Stimulated activated CD4-positive, alpha-beta T cell treated with anti-CD3 and anti-CD28 coated beads, TNF-alpha, amount 100 ng/mL, for 48 hours (primary cell): ENCODE data around the gene AFF3.

Experiments used
- DNase-seq, 3 donors: peaks; one replicate each; pipeline ENCODE4 v3.0.0-alpha.2; 2020; ENCODE audit warnings: low read depth in 3 of 3

The AFF3 gene

DNA sequence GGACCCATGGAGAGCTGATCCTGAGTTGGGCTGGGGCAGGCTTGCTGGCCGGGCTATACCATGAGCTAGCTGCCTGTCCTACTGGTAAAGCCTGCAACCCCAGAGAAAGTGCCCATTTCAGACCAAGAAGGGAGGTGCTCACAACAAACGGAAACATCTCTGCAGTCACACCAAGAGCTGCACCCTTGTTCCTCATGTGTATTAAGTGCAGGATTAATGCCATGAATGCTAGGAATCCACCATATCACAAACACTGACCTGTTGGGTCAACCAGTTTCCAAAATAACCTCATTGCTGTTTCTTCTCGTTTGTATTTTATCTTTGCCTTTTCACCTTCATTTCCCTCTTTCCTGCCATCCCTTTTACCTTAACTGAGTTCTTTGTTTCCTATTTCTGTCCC lies 69.9 kb downstream of the AFF3 start:
- DNase-seq: no peak

DNA sequence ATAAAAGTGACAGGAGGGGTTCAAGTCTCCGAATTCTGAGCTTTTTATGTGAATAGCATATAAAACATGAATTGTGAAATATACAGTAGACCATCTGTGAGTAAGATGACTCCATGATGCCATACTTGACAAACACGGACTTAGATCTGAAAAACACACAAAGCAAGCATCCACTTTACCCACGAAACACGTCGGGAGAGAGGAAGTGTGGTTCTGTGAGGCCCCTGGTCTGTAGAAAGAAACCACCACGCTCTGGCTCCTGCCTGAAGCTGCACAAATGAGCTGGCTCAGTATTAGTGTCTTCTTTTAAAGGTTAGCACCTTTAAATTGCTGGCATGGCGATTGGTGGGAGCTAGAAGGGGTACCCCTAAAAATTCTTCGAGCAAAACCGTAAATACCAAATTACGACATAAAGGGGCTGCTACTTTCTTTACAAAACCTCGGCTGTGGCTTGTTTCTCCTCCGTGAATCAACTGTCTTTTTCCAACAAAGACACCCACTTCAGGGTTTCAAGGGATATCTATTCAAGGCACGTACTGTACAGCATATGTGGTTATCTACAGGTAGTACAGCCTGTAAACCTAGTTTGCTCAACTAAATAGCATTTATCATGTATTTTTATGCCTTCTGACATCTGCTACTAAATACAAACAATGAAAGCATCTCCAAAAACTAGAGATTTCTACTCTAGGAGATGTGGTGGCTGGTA lies 70.9 kb downstream of the AFF3 start:
- DNase-seq: no peak

DNA sequence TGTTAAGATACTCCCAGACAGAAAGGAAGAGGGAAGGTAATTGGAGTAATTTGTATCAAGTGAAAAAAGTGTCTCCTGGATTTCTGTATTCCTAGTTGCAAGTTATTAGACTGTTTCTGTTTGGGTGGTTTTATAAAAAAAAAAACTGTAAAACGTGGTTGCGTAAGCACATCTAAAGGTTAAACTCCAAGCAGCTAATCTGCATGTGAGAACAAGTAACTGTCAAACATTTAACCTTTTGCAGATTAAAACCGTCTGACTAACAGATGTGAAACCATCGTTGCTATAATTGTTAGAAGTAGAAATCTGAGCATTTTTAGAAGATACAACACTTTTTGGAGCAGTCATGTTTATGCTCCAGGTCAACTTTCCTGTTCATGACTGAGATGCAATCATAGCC lies 72.3 kb downstream of the AFF3 start:
- no peak for DNase-seq

DNA sequence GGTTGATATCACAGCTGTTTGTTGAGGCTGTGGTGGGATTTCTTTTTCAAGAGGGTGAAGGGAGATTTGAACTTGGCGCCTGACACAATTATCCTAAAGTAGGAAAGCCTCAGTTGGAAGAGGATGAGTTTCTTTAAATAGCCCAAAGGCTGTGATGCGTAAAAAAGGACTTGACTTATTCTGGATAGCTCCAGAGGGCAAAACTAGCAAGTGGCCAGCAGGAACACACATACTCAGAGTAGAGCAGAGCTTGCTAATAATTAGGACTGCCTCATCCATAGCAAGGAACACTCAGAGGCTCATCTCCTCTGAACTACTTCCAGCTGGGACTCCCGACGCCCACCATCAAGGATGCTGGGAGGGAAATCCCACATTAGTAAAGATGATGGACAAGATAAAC lies 74.0 kb downstream of the AFF3 start:
- DNase-seq: no peak

DNA sequence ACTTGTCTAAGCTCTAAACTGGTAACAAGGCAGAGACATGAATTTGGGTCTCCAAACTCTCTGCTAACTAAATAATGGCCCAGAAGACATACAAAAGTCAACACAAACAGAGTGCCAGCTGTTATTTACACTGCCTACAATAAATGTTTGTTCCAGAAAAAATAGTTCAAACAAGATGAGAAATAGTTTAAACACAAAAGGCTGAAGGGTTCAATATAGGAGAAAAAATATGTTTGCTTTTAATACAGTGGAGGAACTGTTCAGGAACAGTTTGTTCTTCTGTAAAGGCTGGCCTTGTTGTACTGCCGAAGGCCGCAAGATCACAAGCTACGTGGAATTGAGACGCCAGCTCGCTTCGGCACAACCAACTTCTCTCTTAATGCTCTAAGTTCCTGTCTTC lies 74.6 kb downstream of the AFF3 start:
- no peak for DNase-seq

DNA sequence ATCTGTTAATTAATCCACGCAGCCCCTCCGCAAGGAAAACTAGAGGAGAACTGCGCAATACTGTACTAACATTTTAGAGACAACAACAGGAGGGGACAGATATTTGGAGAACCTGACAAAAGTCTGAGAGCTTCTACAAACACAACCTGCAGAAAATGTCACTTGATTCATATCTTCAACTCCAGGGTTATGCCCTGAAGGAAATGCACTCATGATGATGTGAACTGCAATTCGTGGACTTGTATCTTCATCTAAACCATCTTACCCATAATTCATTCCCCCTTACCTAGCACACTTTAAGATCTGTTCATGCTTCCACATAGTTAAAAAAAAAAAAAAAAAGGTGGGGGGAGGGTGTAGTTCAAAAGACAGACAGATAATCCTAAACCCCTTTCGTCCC lies 75.5 kb downstream of the AFF3 start:
- no peak for DNase-seq

DNA sequence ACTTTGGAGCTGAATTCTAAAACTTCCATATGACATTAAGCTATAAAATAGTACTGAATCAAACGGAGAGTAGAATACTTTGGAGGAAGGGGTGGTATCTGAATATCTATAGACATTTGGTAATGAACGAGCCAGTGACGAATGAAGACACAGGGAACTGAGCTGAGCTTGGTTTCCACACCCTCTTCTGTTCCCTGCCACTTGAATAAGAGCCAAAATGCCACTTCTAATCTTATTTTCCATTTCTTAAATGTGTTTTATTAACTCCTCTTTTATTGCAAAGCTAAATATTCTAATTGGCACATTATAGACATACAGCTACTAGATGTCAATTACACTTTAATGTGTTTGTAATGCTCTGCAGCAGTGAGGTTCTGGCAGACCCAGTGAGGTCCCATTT lies 76.1 kb downstream of the AFF3 start:
- no peak for DNase-seq

DNA sequence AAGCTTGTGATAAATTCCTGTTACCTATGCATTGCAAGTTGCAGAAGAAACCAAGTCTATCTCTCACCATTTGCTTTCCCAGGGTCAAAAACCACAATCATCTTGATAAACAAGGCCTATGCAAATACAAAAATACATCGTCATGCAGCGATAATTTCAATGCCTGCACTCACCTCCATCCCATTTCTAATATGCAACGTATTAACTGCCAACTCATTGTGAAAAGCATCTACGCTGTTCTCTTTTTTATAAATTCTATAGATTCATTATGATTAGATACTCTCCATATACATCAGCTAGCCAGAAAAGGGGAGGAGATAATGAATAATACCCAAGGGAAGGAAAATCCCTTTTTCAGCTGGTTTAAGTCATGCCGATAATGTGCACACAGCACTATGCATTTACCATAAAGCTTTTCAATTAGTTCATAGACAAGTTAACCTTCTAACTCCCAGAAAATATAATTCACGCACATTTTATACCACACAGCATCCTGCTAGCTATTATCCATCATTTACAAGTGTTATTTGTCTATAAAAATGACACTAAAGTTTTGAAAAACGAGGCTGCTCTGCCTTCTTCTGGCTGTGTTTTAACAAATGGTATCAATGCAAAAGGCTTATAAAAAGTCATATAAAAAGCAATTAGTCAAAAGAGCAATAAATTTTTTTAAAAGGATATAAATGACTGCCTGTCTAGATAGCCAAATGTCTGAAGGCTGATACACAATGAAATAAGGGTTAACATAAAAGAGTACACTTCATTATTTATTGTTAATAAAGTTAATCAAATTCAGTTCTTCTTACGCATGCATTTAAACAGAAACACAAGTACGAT lies 77.6 kb downstream of the AFF3 start:
- no peak for DNase-seq

DNA sequence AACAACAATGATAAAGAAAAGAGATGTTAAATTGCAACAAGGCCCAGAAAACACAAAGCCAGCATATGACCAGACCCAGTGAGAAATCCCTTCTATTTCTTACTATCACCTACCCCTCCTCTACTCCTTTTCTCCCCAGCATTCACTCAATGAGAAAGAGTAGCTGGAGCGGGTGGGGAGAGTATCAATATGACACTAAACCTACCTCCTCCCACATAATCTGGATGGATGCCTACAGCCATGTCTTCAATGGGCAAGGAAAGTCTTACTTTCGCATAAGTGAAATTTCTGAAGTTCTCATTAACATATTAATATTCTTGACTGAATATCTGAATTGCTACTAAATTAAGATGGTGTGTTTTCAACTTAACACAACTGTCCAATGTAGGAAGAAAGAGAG lies 78.2 kb downstream of the AFF3 start:
- no peak for DNase-seq

DNA sequence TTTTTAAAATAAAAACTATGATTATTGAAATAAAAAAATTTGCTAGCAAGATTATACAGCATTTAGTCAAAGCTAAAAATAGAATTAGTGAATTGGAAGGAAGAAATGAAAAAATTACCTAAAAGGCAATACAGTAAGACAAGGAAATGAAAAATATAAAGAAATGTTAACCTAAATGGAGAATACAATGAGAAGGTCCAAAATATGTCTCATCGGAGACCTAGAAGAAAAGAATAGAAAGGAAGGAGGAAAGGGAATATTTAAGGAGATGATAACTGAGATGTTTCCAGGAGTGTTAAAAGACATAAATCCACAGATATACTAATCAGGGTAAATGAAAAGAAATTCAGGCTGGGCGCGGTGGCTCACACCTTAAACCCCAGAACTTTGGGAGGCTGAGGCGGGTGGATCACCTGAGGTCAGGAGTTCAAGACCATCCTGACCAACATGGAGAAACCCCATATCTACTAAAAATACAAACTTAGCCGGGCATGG lies 78.9 kb downstream of the AFF3 start:
- DNase-seq: no peak

DNA sequence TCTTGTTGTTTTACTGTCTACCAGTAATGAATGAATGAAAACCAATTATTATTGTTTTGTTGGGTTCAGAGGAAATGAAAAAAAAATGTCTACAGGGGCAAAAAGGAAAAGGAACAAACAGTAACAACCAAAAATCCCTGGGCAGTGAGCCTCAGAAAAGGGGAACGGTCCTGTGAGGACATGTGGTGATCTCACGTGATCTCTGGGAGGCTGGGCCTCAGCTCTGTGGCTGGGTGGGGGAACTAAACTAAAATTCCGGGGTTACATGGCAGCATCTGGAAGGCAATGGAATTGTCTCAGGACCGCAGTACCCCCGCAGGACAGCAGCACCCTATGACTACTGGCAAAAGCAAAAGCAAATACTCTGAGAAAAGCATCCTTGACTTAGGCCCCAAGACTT lies 80.1 kb downstream of the AFF3 start:
- DNase-seq: no peak

DNA sequence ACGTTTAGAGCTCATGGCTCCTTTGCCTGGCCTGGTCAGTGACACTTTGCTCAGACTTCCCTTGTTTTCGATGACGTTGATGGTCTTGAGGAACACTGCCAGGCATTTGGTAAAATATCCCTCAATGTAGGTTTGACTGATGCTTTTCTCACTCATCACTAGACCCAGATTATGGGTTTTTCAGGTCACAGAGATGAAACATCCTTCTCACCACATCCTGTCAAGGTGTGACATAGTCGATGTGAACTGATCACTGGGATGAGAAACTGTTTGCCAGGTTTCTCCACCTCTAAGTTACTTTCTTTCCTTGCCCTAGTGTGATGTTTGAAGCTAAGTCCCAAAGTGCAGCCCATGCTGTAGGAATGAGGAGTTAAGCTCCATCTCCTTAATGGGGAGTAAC lies 81.5 kb downstream of the AFF3 start:
- DNase-seq: no peak

DNA sequence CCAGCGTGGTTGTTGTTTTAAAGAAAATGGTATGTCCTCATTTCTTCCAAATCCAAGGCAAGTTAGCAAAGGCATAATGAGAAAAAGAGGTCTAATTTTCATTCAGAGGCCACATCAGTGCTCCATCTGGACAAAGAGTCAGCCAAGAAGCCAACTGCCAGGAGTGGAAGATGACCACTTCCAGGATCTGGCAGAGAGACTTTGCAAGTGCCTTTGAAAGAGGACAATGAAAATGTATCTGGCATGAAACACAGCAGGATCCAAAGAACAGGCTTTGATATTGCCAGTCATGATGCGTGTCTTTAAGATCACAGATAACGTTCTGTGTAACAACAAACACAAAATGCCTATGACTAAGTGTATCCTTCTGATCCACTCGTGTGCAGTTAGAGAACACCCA lies 82.8 kb downstream of the AFF3 start:
- DNase-seq: no peak

DNA sequence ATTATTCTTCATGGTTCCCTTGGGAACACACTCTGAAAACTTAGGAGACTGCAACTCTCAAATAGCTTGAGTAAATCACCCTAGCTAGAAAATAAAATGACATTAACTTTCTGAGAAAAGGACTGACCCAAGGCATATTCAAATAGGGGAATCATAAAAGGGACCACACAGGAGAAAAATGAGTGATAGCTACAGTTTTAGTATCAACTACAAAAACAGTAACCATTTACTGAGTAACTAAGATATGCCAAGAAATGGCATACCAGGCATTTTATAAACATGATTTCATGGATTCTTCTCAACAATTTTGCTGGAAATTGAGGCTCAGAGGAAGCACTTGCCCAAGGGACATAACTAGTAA lies 84.5 kb downstream of the AFF3 start:
- no peak for DNase-seq

DNA sequence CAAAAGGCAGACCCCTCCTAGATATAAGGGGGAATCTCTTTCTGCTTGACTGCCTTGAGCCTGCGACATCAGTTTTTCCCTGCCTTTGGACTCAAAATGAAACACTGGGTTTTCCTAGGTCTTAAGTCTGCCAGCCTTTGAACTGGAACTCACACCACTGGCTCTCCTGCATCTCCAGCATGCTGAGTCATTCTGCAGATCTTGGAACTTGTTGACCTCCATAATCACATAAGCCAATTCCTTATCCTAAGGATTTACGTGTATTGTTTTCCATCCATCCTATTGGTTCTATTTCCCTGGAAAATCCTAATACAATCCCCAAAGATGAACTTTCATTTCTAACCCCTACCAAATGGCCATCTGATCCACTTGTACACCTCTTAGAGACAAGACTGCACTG lies 88.0 kb downstream of the AFF3 start:
- DNase-seq: no peak

DNA sequence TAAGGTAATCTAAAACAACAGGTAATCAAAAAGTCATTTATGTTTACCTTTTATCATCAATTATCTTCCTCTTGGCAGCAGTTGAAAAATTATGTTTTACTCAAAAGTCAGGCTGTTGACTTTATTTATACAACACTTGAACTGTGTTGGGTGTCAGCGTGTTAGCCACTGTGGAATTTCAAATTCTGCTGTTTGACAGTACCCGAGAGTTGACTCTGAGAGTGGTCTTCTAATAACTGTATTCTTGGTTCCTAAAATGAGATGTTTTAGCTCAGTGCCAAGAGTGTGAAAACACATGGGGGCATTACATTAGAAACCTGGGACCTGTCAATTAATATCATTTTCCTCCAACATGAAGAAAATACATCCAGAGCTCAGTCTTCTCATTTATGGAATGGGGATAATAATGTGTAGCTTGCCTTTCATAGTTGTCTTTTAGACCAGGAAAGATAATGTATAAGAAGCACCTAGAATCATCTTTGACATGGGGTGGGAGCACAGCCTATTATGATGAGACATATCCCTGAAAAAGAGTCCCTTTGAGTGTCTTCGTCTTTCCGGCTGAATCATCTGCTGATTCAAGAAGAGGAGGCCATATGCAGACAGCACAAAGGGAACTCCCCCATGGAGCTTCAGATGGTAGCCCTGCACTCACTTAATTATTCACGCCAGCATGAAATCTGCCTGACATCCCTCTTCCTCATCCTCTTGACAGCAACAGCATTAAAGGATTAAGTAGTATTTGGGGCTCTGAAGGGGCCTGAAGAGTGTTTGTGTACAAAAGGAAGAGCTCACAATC lies 89.1 kb downstream of the AFF3 start:
- DNase-seq: no peak

DNA sequence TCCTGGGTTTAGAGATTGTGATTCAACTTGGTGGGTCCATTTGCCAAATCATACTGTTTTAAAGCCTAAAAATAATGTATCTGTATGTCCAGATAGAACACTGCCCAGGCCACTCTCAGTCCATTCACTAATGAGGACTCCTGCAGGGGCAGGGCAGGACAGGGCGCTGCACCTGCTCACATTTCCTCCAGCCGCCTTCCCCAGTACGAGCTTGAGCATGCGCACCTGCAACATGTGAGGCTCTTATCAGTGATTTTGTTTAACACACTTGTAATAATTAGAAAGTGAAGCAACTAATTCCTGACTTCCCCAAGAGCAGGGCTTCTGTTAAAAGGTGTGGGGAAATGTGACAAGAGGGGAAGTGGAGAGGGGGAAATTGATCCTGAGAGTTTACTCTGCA lies 89.7 kb downstream of the AFF3 start:
- no peak for DNase-seq

DNA sequence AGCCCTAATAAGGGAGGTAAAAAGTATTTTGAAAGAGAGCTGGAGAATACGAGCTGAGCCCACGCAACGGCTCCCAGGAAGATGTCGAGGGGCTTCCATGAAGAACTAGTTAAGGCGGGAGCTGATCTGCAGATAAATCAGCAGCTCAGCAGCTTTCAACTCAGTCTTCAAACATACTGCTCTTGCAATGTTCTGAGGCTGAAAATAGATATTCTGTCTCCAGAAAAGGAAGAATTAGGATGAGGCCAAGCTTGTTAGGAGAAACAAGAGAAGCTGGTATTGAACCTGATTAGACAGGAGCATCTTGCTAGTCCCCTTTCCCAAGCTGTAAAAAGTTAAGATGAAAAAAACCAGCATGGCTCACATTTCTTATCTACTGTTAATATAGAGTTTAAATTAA lies 91.1 kb downstream of the AFF3 start:
- DNase-seq: no peak

DNA sequence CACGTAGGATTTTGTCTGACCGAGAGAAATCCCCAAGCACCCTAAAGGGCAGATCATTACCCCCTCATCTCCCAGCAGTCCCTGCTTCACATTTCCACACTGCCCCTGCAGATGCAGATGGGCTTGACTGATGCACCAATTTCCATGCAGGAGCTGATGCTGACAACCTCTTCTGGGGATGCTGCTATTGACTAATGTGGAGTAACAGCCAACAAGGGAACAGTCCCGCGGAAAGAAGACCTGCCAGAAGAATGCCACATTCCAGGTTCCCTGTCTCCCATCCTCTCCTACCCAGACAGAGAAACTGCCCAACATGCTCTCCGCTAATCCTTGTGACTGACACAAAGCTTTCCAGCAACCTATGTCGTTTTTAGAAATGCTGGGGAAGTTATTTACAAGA lies 91.7 kb downstream of the AFF3 start:
- no peak for DNase-seq

DNA sequence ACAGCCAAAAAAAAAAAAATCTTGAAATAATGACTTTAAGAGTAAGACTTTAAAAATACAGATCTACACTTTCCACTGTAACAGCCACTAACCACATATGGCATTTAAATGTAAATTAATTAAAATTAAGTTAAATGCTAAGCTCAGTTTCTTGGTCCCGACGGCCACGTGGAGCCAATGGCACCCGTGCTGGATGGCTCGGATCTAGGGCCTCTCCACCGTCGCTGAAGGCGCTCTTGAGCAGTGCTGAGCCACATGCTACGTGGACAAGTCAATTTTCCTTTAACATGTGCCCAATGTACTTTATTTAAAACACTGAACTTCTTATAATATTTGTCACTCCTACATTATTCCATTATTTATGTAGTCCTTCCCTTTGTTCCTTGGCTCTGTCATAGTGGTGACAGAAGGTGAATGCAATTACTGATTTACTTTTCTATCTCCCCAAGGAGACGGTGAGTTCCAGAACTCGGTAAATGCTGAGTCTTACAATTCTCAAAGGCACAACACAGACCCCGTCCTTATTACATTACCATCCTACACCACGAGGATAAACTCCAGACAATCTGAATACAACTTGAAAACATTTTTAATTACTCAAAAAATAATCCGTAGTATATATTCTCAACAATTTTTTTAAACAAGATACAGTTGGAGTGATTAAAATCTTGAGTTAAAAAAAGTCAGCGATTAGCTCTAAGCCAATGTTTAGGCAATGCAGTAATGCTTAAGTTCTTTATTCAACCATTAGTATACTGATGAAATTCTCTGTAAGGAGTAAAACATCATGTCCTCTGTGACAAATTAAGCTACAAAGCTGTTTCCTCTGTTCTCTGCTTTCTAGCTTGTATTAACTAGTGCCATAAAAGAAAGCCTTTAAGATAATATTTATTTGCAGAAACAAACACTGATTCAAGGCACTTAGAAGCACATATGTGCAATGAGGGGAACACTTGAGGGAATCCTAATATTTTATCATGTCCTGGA lies 95.1 kb downstream of the AFF3 start:
- DNase-seq: no peak

DNA sequence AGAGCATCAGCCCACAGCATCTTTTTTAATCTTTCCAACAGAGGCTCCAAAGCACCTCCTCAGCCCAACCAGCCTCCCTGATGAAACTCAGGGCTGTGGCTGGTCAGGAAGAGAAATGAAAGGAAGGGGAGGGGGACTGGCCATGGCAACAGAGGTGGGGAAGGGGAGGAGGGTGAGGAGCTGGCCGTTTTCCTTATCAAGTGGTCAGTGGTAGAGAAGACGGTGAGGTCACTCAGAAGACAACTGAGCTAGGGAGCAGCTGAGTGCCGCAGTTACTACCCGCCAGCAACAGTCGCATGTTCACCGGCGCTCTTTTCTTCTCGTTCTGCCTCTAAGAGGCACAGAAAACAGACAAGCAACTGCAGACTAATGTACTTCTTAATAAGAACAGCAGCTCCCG lies 97.4 kb downstream of the AFF3 start:
- DNase-seq: no peak

DNA sequence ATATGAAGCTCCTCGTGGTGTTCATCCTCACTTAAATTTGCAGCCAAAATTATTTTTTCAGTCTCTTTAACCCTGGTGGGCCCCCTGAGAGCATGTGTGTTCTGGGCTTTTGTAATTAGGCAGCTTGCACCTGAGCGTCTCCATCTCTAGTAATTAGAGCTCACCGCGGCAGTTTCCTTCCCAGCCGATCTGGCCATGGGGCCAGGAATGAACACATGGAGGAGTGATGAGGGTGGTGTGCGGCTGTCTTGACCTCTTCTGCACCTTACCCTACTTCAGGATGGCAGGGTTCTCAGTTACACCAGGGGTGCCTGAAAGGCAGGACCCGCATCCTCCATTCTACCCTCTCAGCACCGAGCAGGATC lies 98.5 kb downstream of the AFF3 start:
- DNase-seq: no peak
